LNCaP clone FGC (cell line): ENCODE data around the gene NLRC3.
"Not testable (repeated sequence)": the region's sequence is repeated elsewhere in the genome, so short reads cannot be mapped to it uniquely, and the experiment has no call there.

ENCODE experiments used
- DNase-seq: peaks from one replicate; pipeline ENCODE4 v3.0.0-alpha.2; 2011; ENCODE audit warnings: low read depth
- H3K4me3 ChIP-seq: 2 replicates; pipeline ENCODE4 v1.5.1; 2011; ENCODE audit warnings: mild to moderate bottlenecking, low read depth, low read length, control low read depth
- CTCF ChIP-seq: IDR thresholded peaks from 2 replicates; pipeline ENCODE4 v1.5.1; 2012; ENCODE audit warnings: mild to moderate bottlenecking; ENCODE audit not compliant: control insufficient read depth, insufficient read depth; ENCODE audit errors: extremely low read depth

The NLRC3 gene

GRCh38 chr16:3611146-3611975, 34.2 kb upstream of the NLRC3 start, which contains the start of gene SLX4:
Gene SLX4, minus strand, starts transcription at chr16:3611606. Its CDS starts 2,642 bp downstream, at chr16:3608964.
- peak within 1 kb of the TSS; percentile 95 for H3K4me3 ChIP-seq
- DNase-seq, result peak; percentile 55
- no peak for TF ChIP-seq CTCF

- no peak for DNase-seq
- TF ChIP-seq CTCF, result no peak
- H3K4me3 ChIP-seq, result peak overlapping the region; percentile 95
These were observed 33.5 kb upstream of the NLRC3 start for GRCh38 chr16:3610698-3611145.

- peak; percentile 79 for DNase-seq
- TF ChIP-seq CTCF, result no peak
- H3K4me3 ChIP-seq, result peak overlapping the region; percentile 95
These were observed 32.9 kb upstream of the NLRC3 start for GRCh38 chr16:3609895-3610697.

- H3K4me3 ChIP-seq, DNase-seq: not testable (repeated sequence)
These were observed 31.8 kb upstream of the NLRC3 start for GRCh38 chr16:3608976-3609375.

- no peak for TF ChIP-seq CTCF
- H3K4me3 ChIP-seq, result no peak overlapping the region
- DNase-seq, result peak; percentile 62
These were observed 30.9 kb upstream of the NLRC3 start for GRCh38 chr16:3608069-3608468.

GRCh38 chr16:3607634-3608033, 30.4 kb upstream of the NLRC3 start:
- TF ChIP-seq CTCF, result no peak
- no peak overlapping the region for H3K4me3 ChIP-seq

GRCh38 chr16:3607161-3607560, 30.0 kb upstream of the NLRC3 start:
- DNase-seq, result no peak
- no peak overlapping the region for H3K4me3 ChIP-seq
- TF ChIP-seq CTCF, result no peak

More at GRCh38 chr16:3607634-3608033, 30.4 kb upstream of the NLRC3 start:
- no peak for DNase-seq
